Sigmoid colon (tissue), 7 donors: ENCODE results near the gene CD274. TPM values are rescaled to one million over a fixed set of nuclear protein-coding genes. Genes with fewer than 3 reads are reported as not detected.

Source experiments
- DNase-seq: peaks from one replicate; pipeline ENCODE4 v3.0.0-alpha.2; 2019
- H3K27ac ChIP-seq, 4 donors: fragments of 200-600 bp; sonication (generic); one replicate each; pipeline ENCODE4 v1.5.1; 2016 to 2019; ENCODE audit warnings: mild to moderate bottlenecking in 1 of 4
- H3K27me3 ChIP-seq, 3 donors: fragments of 200-600 bp; sonication (generic); one replicate each; pipeline ENCODE4 v1.5.1; 2019; ENCODE audit warnings: mild to moderate bottlenecking in 1 of 3
- H3K36me3 ChIP-seq, 4 donors: fragments of 200-600 bp; sonication (generic); one replicate each; pipeline ENCODE4 v1.5.1; 2016 to 2019
- H3K4me1 ChIP-seq, 4 donors: fragments of 200-600 bp; sonication (generic); one replicate each; pipeline ENCODE4 v1.5.1; 2017 to 2019
- H3K4me3 ChIP-seq, 4 donors: fragments of 200-600 bp; sonication (generic); one replicate each; pipeline ENCODE4 v1.5.1; 2017 to 2019; ENCODE audit warnings: mild to moderate bottlenecking in 2 of 4, moderate library complexity in 1 of 4
- H3K9me3 ChIP-seq, 4 donors: fragments of 200-600 bp in 3 of 4; sonication (generic) in 3 of 4; one replicate each; pipeline versions ENCODE4 v1.5.1 to v1.6.1; 2013 to 2019
- CTCF ChIP-seq, 4 experiments: fragments of 450-650 bp in 3 of 4; fragments of 200-600 bp in 1 of 4; IDR thresholded peaks; one replicate each; pipeline ENCODE4 v1.5.1; 2016 to 2019; ENCODE audit warnings: antibody characterized with exemption in 4 of 4, mild to moderate bottlenecking in 3 of 4, moderate library complexity in 2 of 4
- EP300 ChIP-seq, 4 donors: sonication (generic); formaldehyde crosslinking; IDR thresholded peaks; one replicate each; pipeline ENCODE4 v1.6.1; 2017; ENCODE audit warnings: antibody characterized with exemption in 4 of 4
- POLR2A ChIP-seq, 2 donors: fragments of 450-650 bp; IDR thresholded peaks; one replicate each; pipeline ENCODE4 v1.6.1; 2016; ENCODE audit warnings: antibody characterized with exemption in 2 of 2, mild to moderate bottlenecking in 2 of 2, moderate library complexity in 2 of 2
- POLR2AphosphoS5 ChIP-seq, 4 donors: sonication (generic); formaldehyde crosslinking; IDR thresholded peaks; one replicate each; pipeline ENCODE4 v1.6.1; 2017; ENCODE audit warnings: antibody characterized with exemption in 4 of 4
- WGBS, 2 donors: extraction: QIAGEN DNeasy Blood & Tissue Kit; methylation state at CpG; one replicate each; pipeline ENCODE4 v1.1.7; 2013; 5-methylcytosine and 5-hydroxymethylcytosine counted together
- intact Hi-C: fragments of 100-400 bp; cut with DNase I; formaldehyde crosslinking; loops from one replicate; pipeline ENCODE4 v1.15.1; 2023
- polyA plus RNA-seq, 3 donors: library from polyadenylated mRNA; stranded (reverse); fragments of 200-250 nt; gene quantifications; one replicate each; pipeline ENCODE4 v1.2.3, GENCODE V29; 2013
- total RNA-seq, 4 donors: library from RNA; depleted of rRNA; stranded (reverse); fragments of >200 nt; gene quantifications; one replicate each; pipeline ENCODE4 v1.1.0, GENCODE V29; 2016
- donor health status: healthy with polysubstance abuse.
- donor health status: Bipolar disorder and iron deficiency.
- donor health status: healthy.

CD274 gene
- total and polyA plus RNA-seq, 7 donors: 0.68 to 8.9 (median 1.4) TPM

- 80 to 91% methylated on average over 8 of the region's 8 CpGs for WGBS, 2 donors
- no peak overlapping the region for H3K4me3 ChIP-seq
- TF ChIP-seq EP300 (IDR thresholded peaks at IDR 0.05) (no peak), POLR2A (IDR thresholded peaks at IDR 0.05) (no peak), CTCF (IDR thresholded peaks at IDR 0.05) (no peak), POLR2AphosphoS5 (IDR thresholded peaks at IDR 0.05) (no peak)
- DNase-seq: no peak
- intact Hi-C loops: no loop called here
- H3K27ac ChIP-seq: no peak overlapping the region
- H3K27me3 ChIP-seq: no peaks in the 10 kb centered on the region
- H3K4me1 ChIP-seq: no peaks in the 10 kb centered on the region
- H3K36me3 ChIP-seq: no peaks in the 10 kb centered on the region
- no peaks in the 10 kb centered on the region for H3K9me3 ChIP-seq
Observed at GRCh38 chr9:5482194-5482593, 31.9 kb downstream of the CD274 start.

- Histone ChIP-seq H3K27me3 (no peaks in the 10 kb centered on the region), H3K36me3 (no peaks in the 10 kb centered on the region), H3K27ac (no peak overlapping the region), H3K4me3 (no peak overlapping the region), H3K9me3 (no peaks in the 10 kb centered on the region), H3K4me1 (no peaks in the 10 kb centered on the region)
- no peak for DNase-seq
- intact Hi-C loops: no loop called here
- no peak for TF ChIP-seq POLR2AphosphoS5 (IDR thresholded peaks at IDR 0.05)
- TF ChIP-seq POLR2A (IDR thresholded peaks at IDR 0.05): no peak
- TF ChIP-seq CTCF (IDR thresholded peaks at IDR 0.05): no peak
- TF ChIP-seq EP300 (IDR thresholded peaks at IDR 0.05): no peak
- WGBS, 2 donors: 72 to 87% methylated on average over 2 of the region's 2 CpGs
Observed at GRCh38 chr9:5483306-5483705, 33.0 kb downstream of the CD274 start.

- DNase-seq: no peak
- 75 to 87% methylated on average over 5 of the region's 5 CpGs for WGBS, 2 donors
- H3K4me1 ChIP-seq: no peaks in the 10 kb centered on the region
- H3K27ac ChIP-seq: no peak overlapping the region
- H3K27me3 ChIP-seq: no peaks in the 10 kb centered on the region
- TF ChIP-seq EP300 (IDR thresholded peaks at IDR 0.05) (no peak), POLR2A (IDR thresholded peaks at IDR 0.05) (no peak), POLR2AphosphoS5 (IDR thresholded peaks at IDR 0.05) (no peak), CTCF (IDR thresholded peaks at IDR 0.05) (no peak)
- intact Hi-C loops: no loop called here
- H3K4me3 ChIP-seq: no peak overlapping the region
- H3K36me3 ChIP-seq: no peaks in the 10 kb centered on the region
- H3K9me3 ChIP-seq: no peaks in the 10 kb centered on the region
Observed at GRCh38 chr9:5485378-5486085, 35.2 kb downstream of the CD274 start.

DNA sequence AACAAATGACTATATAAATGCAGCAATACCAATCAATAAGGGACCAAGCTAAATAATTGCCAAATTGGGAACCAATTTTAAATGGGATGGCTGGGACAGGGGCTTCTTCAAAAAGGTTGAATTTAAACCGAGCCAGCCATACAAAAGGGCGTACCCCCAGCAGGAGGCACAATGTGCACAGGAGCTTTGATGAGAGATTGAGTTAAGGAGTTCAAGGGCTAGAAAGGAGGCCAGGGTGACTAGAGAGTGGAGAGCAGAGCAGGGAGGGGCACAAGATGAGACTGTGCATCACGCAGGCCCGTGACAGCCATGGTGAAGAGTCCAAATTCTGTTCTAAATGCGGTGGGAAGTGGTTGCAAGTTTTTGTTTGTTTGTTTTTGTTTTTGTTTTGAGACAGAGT, 36.6 kb downstream of the CD274 start:
- no peaks in the 10 kb centered on the region for H3K9me3 ChIP-seq
- H3K27me3 ChIP-seq: no peaks in the 10 kb centered on the region
- intact Hi-C loops: no loop called here
- no peak for DNase-seq
- no peaks in the 10 kb centered on the region for H3K4me1 ChIP-seq
- H3K4me3 ChIP-seq: no peak overlapping the region
- 90 to 96% methylated on average over 5 of the region's 5 CpGs for WGBS, 2 donors
- H3K36me3 ChIP-seq: no peaks in the 10 kb centered on the region
- TF ChIP-seq POLR2A (IDR thresholded peaks at IDR 0.05) (no peak), EP300 (IDR thresholded peaks at IDR 0.05) (no peak), POLR2AphosphoS5 (IDR thresholded peaks at IDR 0.05) (no peak), CTCF (IDR thresholded peaks at IDR 0.05) (no peak)
- no peak overlapping the region for H3K27ac ChIP-seq
